ENCODE data around the gene ANO2.

DNA sequence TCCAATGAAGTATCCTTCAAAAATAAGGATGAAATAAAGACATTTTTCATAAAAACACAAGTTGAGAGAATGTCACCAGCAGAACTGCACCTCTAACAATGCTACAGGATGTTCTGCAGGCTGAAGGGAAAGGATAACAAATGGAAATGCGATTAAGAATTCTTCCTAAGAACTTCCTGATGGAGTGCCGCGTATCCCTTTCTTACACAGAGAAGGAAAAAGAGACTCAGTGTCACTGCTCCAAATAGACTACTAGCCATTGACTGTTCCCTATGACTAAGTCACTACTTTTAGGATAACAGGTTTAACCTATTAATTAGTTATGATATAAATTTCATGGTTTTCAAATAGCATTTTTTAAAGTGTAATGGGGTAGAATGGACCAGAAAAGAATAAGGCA is 3.2 kb downstream of the ANO2 start:
- TF ChIP-seq, protein P1, sequence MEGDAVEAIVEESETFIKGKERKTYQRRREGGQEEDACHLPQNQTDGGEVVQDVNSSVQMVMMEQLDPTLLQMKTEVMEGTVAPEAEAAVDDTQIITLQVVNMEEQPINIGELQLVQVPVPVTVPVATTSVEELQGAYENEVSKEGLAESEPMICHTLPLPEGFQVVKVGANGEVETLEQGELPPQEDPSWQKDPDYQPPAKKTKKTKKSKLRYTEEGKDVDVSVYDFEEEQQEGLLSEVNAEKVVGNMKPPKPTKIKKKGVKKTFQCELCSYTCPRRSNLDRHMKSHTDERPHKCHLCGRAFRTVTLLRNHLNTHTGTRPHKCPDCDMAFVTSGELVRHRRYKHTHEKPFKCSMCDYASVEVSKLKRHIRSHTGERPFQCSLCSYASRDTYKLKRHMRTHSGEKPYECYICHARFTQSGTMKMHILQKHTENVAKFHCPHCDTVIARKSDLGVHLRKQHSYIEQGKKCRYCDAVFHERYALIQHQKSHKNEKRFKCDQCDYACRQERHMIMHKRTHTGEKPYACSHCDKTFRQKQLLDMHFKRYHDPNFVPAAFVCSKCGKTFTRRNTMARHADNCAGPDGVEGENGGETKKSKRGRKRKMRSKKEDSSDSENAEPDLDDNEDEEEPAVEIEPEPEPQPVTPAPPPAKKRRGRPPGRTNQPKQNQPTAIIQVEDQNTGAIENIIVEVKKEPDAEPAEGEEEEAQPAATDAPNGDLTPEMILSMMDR (IDR thresholded peaks at IDR 0.05 in 4 of 5, conservative IDR thresholded peaks at IDR 0.05 in 1 of 5), result no peak
- TF ChIP-seq POLR2A (IDR thresholded peaks at IDR 0.05), result no peak
